Esophagus muscularis mucosa (tissue), 4 donors: ENCODE results near the gene LIX1L. TPM values are rescaled to one million over a fixed set of nuclear protein-coding genes. Genes with fewer than 3 reads are reported as not detected.

Experiments
- DNase-seq: peaks from one replicate; pipeline ENCODE4 v3.0.0-alpha.2; 2017; ENCODE audit errors: extremely low spot score
- H3K27ac ChIP-seq, 4 donors: fragments of 200-600 bp; sonication (generic); replicated peaks in 1 of 4; 1 replicate in 3 of 4; 2 replicates in 1 of 4; pipeline ENCODE4 v1.5.1; 2016 to 2019; ENCODE audit warnings: mild to moderate bottlenecking in 1 of 4
- H3K27me3 ChIP-seq, 4 donors: fragments of 200-600 bp; sonication (generic); one replicate each; pipeline versions ENCODE4 v1.5.1 to v1.6.0; 2016 to 2019
- H3K36me3 ChIP-seq, 4 donors: fragments of 200-600 bp; sonication (generic); one replicate each; pipeline ENCODE4 v1.5.1; 2016 to 2019
- H3K4me1 ChIP-seq, 4 donors: fragments of 200-600 bp; sonication (generic); one replicate each; pipeline ENCODE4 v1.5.1; 2016 to 2019
- H3K4me3 ChIP-seq, 4 donors: fragments of 200-600 bp; sonication (generic); 1 replicate in 2 of 4; 2 replicates in 2 of 4; pipeline ENCODE4 v1.5.1; 2016 to 2019; ENCODE audit warnings: mild to moderate bottlenecking in 4 of 4, moderate library complexity in 1 of 4
- H3K9me3 ChIP-seq, 4 donors: fragments of 200-600 bp; sonication (generic); 1 replicate in 3 of 4; 2 replicates in 1 of 4; pipeline ENCODE4 v1.5.1; 2016 to 2019
- EP300 ChIP-seq: sonication (generic); formaldehyde crosslinking; IDR thresholded peaks from one replicate; pipeline ENCODE4 v1.6.1; 2017; ENCODE audit warnings: antibody characterized with exemption
- POLR2A ChIP-seq: fragments of 450-650 bp; IDR thresholded peaks from one replicate; pipeline ENCODE4 v1.6.1; 2017; ENCODE audit warnings: antibody characterized with exemption, moderate library complexity, mild to moderate bottlenecking, low read depth
- POLR2AphosphoS5 ChIP-seq, 2 donors: sonication (generic); formaldehyde crosslinking; IDR thresholded peaks; one replicate each; pipeline ENCODE4 v1.6.1; 2017; ENCODE audit warnings: antibody characterized with exemption in 2 of 2
- WGBS: methylation state at CpG from one replicate; pipeline ENCODE4 v1.1.5; 2018; 5-methylcytosine and 5-hydroxymethylcytosine counted together
- intact Hi-C: fragments of 100-400 bp; cut with DNase I; formaldehyde crosslinking; loops from one replicate; pipeline ENCODE4 v1.15.1; 2023
- total RNA-seq, 4 donors: library from RNA; depleted of rRNA; stranded (reverse); fragments of >200 nt; gene quantifications; one replicate each; pipeline versions ENCODE4 v1.1.0 to v1.2.1, GENCODE V29; 2016
- TF ChIP-seq, protein P1 (sequence below), 3 experiments: fragments of 200-600 bp in 2 of 3; fragments of 450-650 bp in 1 of 3; sonication (generic) in 2 of 3; IDR thresholded peaks; one replicate each; pipeline ENCODE4 v1.5.1; 2017 to 2019; ENCODE audit warnings: antibody characterized with exemption in 3 of 3, mild to moderate bottlenecking in 2 of 3, moderate library complexity in 1 of 3

Gene LIX1L
- total RNA-seq, 4 donors from 2014 or later: 33.2 to 55.0 (median 41.7) TPM

DNA sequence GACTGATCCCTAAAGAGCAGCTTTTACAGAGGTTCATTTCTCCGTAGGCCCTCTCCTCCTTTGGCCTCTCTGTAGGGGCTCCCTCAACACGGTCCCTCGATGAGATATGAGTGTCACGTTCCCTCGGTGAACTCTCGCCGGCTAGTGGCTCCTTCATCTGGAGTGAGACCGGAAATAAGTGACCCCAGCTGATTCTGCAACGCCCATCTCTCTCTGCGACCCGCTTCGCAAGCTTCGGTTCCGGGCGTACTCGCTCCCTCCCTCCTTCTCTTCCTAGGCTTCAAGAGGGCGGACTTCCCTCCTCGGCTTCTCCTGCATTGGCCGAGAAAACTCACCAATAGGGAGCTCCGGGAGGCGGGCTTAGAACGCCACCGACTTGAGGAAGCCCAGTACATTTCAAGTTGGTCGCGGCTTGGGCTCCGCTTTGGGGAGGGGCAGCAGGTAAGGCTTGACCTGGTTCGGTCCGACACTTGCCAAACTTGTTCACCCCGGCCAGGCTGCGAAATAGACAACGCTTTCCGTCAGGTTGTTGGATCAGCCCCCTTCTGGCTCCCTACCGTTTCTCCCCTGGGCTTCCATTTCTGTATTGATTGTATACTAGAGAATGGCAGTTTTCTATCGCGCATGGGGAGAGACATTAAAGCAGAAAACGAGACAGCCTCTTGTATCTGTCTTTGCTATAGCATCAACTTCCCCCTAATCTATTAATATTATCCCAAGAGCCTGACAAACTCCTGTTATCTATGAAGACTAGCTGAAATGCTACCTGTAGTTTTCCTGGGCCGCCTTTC is 6.7 kb upstream of the LIX1L start, which contains the start of the genes ANKRD34A and POLR3GL:
Gene ANKRD34A (minus strand): TSS at position 248 of the 791 bp plus-strand sequence. CDS start 2,816 bp downstream, outside the sequence.
Gene POLR3GL (plus strand): TSS at position 363 of the 791 bp plus-strand sequence. CDS start 10,176 bp downstream, outside the sequence.
- Histone ChIP-seq H3K27me3 (no peaks in the 10 kb centered on the region), H3K36me3 (no peaks in the 10 kb centered on the region), H3K9me3 (peaks cover 0 to 9% (median 3%) of the 10 kb centered on the region in 4 donors), H3K27ac (peak within 1 kb of the TSS; percentile 98 to 100 (median 98)), H3K4me3 (peak within 1 kb of the TSS; percentile 58 to 76 (median 68)), H3K4me1 (peaks cover 24 to 63% (median 61%) of the 10 kb centered on the region in 4 donors)
- peak; percentile 98 for DNase-seq
- TF ChIP-seq EP300 (no peak), POLR2AphosphoS5 (IDR thresholded peaks at IDR 0.05) (peak in 1 of 2 donors; percentile 99), POLR2A (peak; percentile 54)
- TF ChIP-seq, protein P1, sequence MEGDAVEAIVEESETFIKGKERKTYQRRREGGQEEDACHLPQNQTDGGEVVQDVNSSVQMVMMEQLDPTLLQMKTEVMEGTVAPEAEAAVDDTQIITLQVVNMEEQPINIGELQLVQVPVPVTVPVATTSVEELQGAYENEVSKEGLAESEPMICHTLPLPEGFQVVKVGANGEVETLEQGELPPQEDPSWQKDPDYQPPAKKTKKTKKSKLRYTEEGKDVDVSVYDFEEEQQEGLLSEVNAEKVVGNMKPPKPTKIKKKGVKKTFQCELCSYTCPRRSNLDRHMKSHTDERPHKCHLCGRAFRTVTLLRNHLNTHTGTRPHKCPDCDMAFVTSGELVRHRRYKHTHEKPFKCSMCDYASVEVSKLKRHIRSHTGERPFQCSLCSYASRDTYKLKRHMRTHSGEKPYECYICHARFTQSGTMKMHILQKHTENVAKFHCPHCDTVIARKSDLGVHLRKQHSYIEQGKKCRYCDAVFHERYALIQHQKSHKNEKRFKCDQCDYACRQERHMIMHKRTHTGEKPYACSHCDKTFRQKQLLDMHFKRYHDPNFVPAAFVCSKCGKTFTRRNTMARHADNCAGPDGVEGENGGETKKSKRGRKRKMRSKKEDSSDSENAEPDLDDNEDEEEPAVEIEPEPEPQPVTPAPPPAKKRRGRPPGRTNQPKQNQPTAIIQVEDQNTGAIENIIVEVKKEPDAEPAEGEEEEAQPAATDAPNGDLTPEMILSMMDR (IDR thresholded peaks at IDR 0.05): no peak
- 2% methylated on average over 31 of the region's 37 CpGs for WGBS
- intact Hi-C loops: loop anchor here (5.0 kb wide), 1 partner anchor 37 kb away; the partner anchor contains the start of gene RBM8A

DNA sequence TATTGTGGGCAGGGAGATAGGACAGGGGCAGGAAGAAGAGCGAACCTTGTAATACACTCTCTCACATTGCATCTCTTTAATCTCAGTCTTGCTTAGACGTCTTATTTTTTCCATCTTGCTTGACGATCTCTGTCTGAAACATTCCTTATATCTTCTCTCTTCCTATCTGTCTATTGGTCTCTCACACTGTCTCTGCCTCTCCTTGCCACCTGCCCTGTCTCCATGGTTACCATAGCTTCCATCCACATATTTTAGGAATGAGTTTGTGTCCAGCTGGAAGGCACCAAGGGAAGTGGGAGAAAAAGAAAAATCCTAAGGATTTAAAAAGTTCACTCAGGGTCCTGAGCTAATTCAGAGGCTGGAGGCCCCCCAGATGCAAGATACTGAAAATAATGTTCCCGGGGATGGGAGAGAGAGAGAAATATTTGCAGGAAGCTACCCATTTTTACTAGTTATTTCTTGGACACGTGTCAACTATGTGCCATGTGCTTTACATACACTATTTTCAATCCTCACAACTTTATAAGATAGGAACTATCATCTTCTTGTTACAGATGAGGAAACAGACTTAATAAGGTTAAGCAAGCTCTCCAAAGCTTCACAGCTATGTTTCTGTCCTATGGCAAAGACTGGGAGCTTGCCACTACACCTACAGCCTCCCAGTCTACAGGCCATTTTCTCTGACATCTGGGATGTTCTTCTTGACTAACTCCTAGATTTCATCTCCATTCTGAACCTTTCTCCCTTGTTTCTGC is 5.6 kb upstream of the LIX1L start:
- Histone ChIP-seq H3K27ac (peak overlapping the region; percentile 98 to 100 (median 98)), H3K4me3 (peak overlapping the region; percentile 67 to 78 (median 74)), H3K36me3 (no peaks in the 10 kb centered on the region), H3K4me1 (peaks cover 31 to 74% (median 71%) of the 10 kb centered on the region in 4 donors), H3K9me3 (peaks cover 0 to 9% (median 3%) of the 10 kb centered on the region in 4 donors), H3K27me3 (no peaks in the 10 kb centered on the region)
- intact Hi-C loops: loop anchor here (5.0 kb wide), 1 partner anchor 36 kb away; the partner anchor contains the start of gene RBM8A
- TF ChIP-seq POLR2A (no peak), EP300 (no peak), POLR2AphosphoS5 (IDR thresholded peaks at IDR 0.05) (no peak)
- TF ChIP-seq, protein P1 (IDR thresholded peaks at IDR 0.05): no peak
- 18% methylated on average over 5 of the region's 5 CpGs for WGBS
- DNase-seq: no peak

DNA sequence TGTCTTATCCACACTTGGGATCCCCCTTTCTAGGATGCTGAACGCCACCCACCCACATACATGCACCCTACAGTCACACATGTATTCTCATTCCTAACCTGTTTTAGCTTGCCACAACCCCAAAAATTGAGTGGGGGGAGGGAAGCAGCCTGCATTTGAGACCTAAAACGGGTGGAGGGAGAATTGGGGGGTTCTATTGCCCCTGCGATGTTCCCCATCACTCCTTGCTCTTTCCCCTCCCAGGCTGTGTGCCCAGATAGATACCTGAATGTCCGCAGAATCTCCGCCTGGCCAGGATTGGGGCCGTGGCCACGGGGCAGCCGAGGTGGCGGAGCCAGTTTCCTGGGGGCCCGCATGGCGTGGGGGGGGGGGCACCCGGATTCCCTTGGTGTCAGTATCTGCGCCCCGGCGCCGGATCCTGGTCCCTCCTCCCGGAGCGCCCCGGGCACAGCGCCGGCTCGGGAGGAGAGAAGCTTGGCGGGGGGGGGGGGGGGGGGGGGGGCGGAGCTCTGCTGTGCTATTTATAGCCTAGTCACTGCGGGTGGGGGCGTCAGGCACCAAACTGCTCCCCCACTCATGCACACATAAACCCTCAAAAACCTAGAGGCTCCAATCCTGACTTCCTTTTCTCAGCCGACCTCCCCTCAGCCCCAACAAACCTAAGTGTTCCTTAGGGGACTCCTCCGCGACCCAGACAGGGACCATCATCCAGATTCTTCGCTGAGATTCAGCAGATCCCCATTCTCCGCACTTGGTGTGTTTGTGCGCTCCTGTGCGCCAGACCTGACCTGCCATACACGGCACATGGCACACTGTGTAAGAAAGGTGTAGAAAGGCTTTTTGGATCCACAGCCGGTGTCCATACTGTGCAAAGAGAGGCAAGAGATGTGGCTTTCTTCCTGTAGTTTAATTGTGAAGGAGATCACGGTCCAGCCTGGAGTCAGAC is 4.6 kb upstream of the LIX1L start:
- no peak for DNase-seq
- intact Hi-C loops: loop anchor here (5.0 kb wide), 1 partner anchor 35 kb away; the partner anchor contains the start of gene RBM8A
- TF ChIP-seq POLR2AphosphoS5 (IDR thresholded peaks at IDR 0.05) (peak in 1 of 2 donors; percentile 7), EP300 (no peak), POLR2A (no peak)
- TF ChIP-seq, protein P1 (IDR thresholded peaks at IDR 0.05): no peak
- H3K27ac ChIP-seq: peak overlapping the region; percentile 98 to 100 (median 98)
- peak overlapping the region; percentile 67 to 78 (median 74) for H3K4me3 ChIP-seq
- H3K36me3 ChIP-seq: no peaks in the 10 kb centered on the region
- peaks cover 0 to 7% (median 2%) of the 10 kb centered on the region in 4 donors for H3K9me3 ChIP-seq
- H3K4me1 ChIP-seq: peaks cover 35 to 79% (median 76%) of the 10 kb centered on the region in 4 donors
- WGBS: 6% methylated on average over 13 of the region's 36 CpGs
- H3K27me3 ChIP-seq: no peaks in the 10 kb centered on the region
